Tibial nerve (tissue), 4 donors: Measurements from ENCODE around the gene GINS2. TPM values are rescaled to one million over a fixed set of nuclear protein-coding genes. Genes with fewer than 3 reads are reported as not detected.
A peak's percentile ranks its signal among the peaks of the same experiment; 100 is the strongest.

Experiments
- DNase-seq, 2 donors: peaks; one replicate each; pipeline ENCODE4 v3.0.0-alpha.2; 2019; ENCODE audit warnings: low spot score in 2 of 2
- H3K27ac ChIP-seq, 4 donors: fragments of 200-600 bp; sonication (generic) in 3 of 4; one replicate each; pipeline ENCODE4 v1.5.1; 2017 to 2019; ENCODE audit warnings: mild to moderate bottlenecking in 1 of 4
- H3K27me3 ChIP-seq, 2 donors: fragments of 200-600 bp; sonication (generic) in 1 of 2; one replicate each; pipeline versions ENCODE4 v1.5.1 to v1.6.0; 2017 to 2019
- H3K36me3 ChIP-seq, 3 donors: fragments of 200-600 bp; sonication (generic); one replicate each; pipeline ENCODE4 v1.5.1; 2018 to 2019
- H3K4me1 ChIP-seq, 4 donors: fragments of 200-600 bp; sonication (generic) in 3 of 4; one replicate each; pipeline ENCODE4 v1.5.1; 2017 to 2019
- H3K4me3 ChIP-seq, 4 donors: fragments of 200-600 bp; sonication (generic) in 3 of 4; one replicate each; pipeline ENCODE4 v1.5.1; 2017 to 2019; ENCODE audit warnings: mild to moderate bottlenecking in 1 of 4, moderate library complexity in 1 of 4
- H3K9me3 ChIP-seq, 4 donors: fragments of 200-600 bp; sonication (generic) in 3 of 4; one replicate each; pipeline ENCODE4 v1.5.1; 2017 to 2019
- CTCF ChIP-seq, 5 experiments: fragments of 200-600 bp in 3 of 5; fragments of 450-650 bp in 2 of 5; sonication (generic) in 3 of 5; IDR thresholded peaks; one replicate each; pipeline ENCODE4 v1.5.1; 2016 to 2019; ENCODE audit warnings: antibody characterized with exemption in 5 of 5, mild to moderate bottlenecking in 3 of 5, moderate library complexity in 2 of 5
- EP300 ChIP-seq, 2 donors: sonication (generic); formaldehyde crosslinking; IDR thresholded peaks; one replicate each; pipeline ENCODE4 v1.6.1; 2017; ENCODE audit warnings: antibody characterized with exemption in 2 of 2, mild to moderate bottlenecking in 1 of 2
- POLR2A ChIP-seq, 2 donors: fragments of 450-650 bp; IDR thresholded peaks; one replicate each; pipeline ENCODE4 v1.6.1; 2017; ENCODE audit warnings: antibody characterized with exemption in 2 of 2, mild to moderate bottlenecking in 2 of 2, moderate library complexity in 2 of 2
- WGBS, 2 donors: methylation state at CpG; one replicate each; pipeline ENCODE4 v1.1.5; 2018; 5-methylcytosine and 5-hydroxymethylcytosine counted together
- total RNA-seq, 4 donors: library from RNA; depleted of rRNA; stranded (reverse); fragments of >200 nt; gene quantifications; one replicate each; pipeline ENCODE4 v1.1.0, GENCODE V29; 2016

GINS2 gene
- total RNA-seq, 4 donors from 2014 or later: 0.20 to 0.66 TPM; not detected in 2

GRCh38 chr16:85719605-85720301 is 31.0 kb upstream of the GINS2 start:
- DNase-seq: no peak
- TF ChIP-seq CTCF (IDR thresholded peaks at IDR 0.05): no peak
- TF ChIP-seq EP300 (IDR thresholded peaks at IDR 0.05): no peak
- TF ChIP-seq POLR2A (IDR thresholded peaks at IDR 0.05): no peak
- Histone ChIP-seq H3K4me3 (no peak overlapping the region), H3K27me3 (peaks cover 0 to 2% of the 10 kb centered on the region in 2 donors), H3K9me3 (no peaks in the 10 kb centered on the region), H3K4me1 (peaks cover 0 to 32% (median 11%) of the 10 kb centered on the region in 4 donors), H3K36me3 (no peaks in the 10 kb centered on the region), H3K27ac (no peak overlapping the region)
- 89 to 91% methylated on average over 11 of the region's 11 CpGs for WGBS, 2 donors

- peak in 3 of 5 experiments; percentile 16 to 31 (median 19) for TF ChIP-seq CTCF (IDR thresholded peaks at IDR 0.05)
- TF ChIP-seq POLR2A (IDR thresholded peaks at IDR 0.05): no peak
- H3K27me3 ChIP-seq: peaks cover 0 to 2% of the 10 kb centered on the region in 2 donors
Measured at GRCh38 chr16:85718682-85719081, 29.9 kb upstream of the GINS2 start.

GRCh38 chr16:85718153-85718477 is 29.4 kb upstream of the GINS2 start:
- Histone ChIP-seq H3K27me3 (peaks cover 0 to 2% of the 10 kb centered on the region in 2 donors), H3K4me1 (peaks cover 0 to 32% (median 11%) of the 10 kb centered on the region in 4 donors), H3K4me3 (no peak overlapping the region), H3K27ac (no peak overlapping the region), H3K9me3 (no peaks in the 10 kb centered on the region), H3K36me3 (no peaks in the 10 kb centered on the region)
- DNase-seq: no peak
- TF ChIP-seq CTCF (IDR thresholded peaks at IDR 0.05) (no peak), EP300 (IDR thresholded peaks at IDR 0.05) (no peak), POLR2A (IDR thresholded peaks at IDR 0.05) (no peak)
- WGBS, 2 donors: 34 to 38% methylated on average over 6 of the region's 6 CpGs

More at GRCh38 chr16:85718682-85719081, 29.9 kb upstream of the GINS2 start:
- 46% methylated on average over 11 of the region's 11 CpGs for whole genome bisulfite sequencing, 2 donors
- DNase-seq: no peak
- no peak overlapping the region for H3K4me3 ChIP-seq
- H3K4me1 ChIP-seq: peaks cover 0 to 32% (median 11%) of the 10 kb centered on the region in 4 donors
- H3K27ac ChIP-seq: no peak overlapping the region
- H3K9me3 ChIP-seq: no peaks in the 10 kb centered on the region
- H3K36me3 ChIP-seq: no peaks in the 10 kb centered on the region

DNA sequence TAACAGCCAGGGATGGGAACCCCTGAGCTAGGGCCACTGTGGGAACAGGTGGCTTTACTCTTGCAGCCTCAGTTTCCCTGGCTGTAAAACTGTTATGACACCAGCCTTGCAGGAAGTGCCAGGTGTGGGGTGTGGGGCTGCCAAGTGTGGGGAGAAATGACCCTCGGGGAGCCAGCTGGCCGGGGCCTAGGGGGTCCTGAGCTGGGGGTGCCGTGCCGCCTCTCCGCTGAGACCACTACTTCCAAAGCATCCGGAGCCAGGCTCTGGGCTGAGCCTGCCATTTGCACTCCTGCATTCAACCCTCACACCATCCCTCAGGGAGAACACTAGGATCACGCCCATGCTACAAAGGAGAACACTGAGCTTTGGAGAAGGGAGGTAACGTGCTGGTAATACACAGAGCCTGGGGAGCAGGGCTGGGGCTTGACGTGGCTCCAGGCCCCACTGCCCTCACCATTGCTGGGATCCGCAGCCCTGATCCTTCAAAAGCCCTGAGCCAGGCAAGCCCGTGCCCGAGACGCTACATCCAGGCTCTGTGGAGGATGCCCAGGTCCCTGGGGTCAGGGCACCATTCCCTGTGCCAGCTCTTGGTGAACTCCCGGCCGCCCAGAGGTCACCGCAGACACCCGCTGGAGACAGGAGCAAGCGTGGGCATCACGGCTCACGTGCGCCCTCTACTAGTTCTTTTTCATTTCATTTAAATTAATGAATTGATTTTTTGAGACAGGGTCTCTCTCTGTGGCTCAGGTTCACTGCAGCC is 28.8 kb upstream of the GINS2 start:
- Histone ChIP-seq H3K36me3 (no peaks in the 10 kb centered on the region), H3K27me3 (peaks cover 0 to 2% of the 10 kb centered on the region in 2 donors), H3K4me3 (no peak overlapping the region), H3K27ac (peak overlapping the region in 1 of 4 donors; percentile 33), H3K4me1 (peaks cover 0 to 32% (median 11%) of the 10 kb centered on the region in 4 donors), H3K9me3 (peaks cover 0 to 2% (median 0%) of the 10 kb centered on the region in 4 donors)
- TF ChIP-seq EP300 (IDR thresholded peaks at IDR 0.05) (no peak), CTCF (IDR thresholded peaks at IDR 0.05) (peak; percentile 52 to 85 (median 71))
- WGBS, 2 donors: 23 to 38% methylated on average over 19 to 20 of the region's 21 CpGs
- DNase-seq: peak; percentile 24 to 74

- Histone ChIP-seq H3K4me3 (no peak overlapping the region), H3K9me3 (peaks cover 0 to 11% (median 0%) of the 10 kb centered on the region in 4 donors), H3K27me3 (peaks cover 0 to 2% of the 10 kb centered on the region in 2 donors), H3K4me1 (peaks cover 0 to 32% (median 11%) of the 10 kb centered on the region in 4 donors), H3K36me3 (peaks cover 0 to 5% (median 0%) of the 10 kb centered on the region in 3 donors), H3K27ac (peak overlapping the region in 1 of 4 donors; percentile 33)
- no peak for TF ChIP-seq POLR2A (IDR thresholded peaks at IDR 0.05)
- TF ChIP-seq CTCF (IDR thresholded peaks at IDR 0.05): no peak
- TF ChIP-seq EP300 (IDR thresholded peaks at IDR 0.05): no peak
- 8 to 39% methylated on average over 2 to 3 of the region's 3 CpGs for WGBS, 2 donors
- DNase-seq: no peak
Measured at GRCh38 chr16:85716680-85717038, 27.9 kb upstream of the GINS2 start.
